Neural cell (in vitro differentiated cells): ENCODE data around the gene ALDH1A3. TPM values are rescaled to one million over a fixed set of nuclear protein-coding genes. Genes with fewer than 3 reads are reported as not detected.
"Not testable (repeated sequence)": the region's sequence is repeated elsewhere in the genome, so short reads cannot be mapped to it uniquely, and the experiment has no call there.

ENCODE experiments used
- H2AFZ ChIP-seq: fragments of 200-600, 300-800 bp; sonication (generic), shearing (Covaris generic); 2 replicates; pipeline ENCODE4 v1.6.0; 2014; ENCODE audit warnings: low read depth, mild to moderate bottlenecking, antibody characterized with exemption, low read length, moderate library complexity
- H3F3A ChIP-seq: fragments of 200-600 bp; shearing (Covaris generic); 2 replicates; pipeline ENCODE4 v1.6.1; 2016; ENCODE audit warnings: mild to moderate bottlenecking, moderate library complexity, mixed read lengths, antibody characterized with exemption, low read length; ENCODE audit not compliant: insufficient read depth, poor library complexity, severe bottlenecking
- H3K27ac ChIP-seq: fragments of 200-600, 300-800 bp; sonication (generic), shearing (Covaris generic); 2 replicates; pipeline ENCODE4 v1.5.1; 2014; ENCODE audit warnings: mild to moderate bottlenecking, low read length, moderate library complexity
- H3K27me3 ChIP-seq: fragments of 300-800, 200-600 bp; sonication (generic), shearing (Covaris generic); 2 replicates; pipeline ENCODE4 v1.6.0; 2014; ENCODE audit warnings: mild to moderate bottlenecking, low read depth, low read length, moderate library complexity; ENCODE audit not compliant: insufficient read depth
- H3K36me3 ChIP-seq: fragments of 300-800, 200-600 bp; sonication (generic), shearing (Covaris generic); 2 replicates; pipeline ENCODE4 v1.5.1; 2014; ENCODE audit warnings: mild to moderate bottlenecking, antibody characterized with exemption, low read length, moderate library complexity; ENCODE audit not compliant: insufficient read depth
- H3K4me2 ChIP-seq: fragments of 300-800, 200-600 bp; sonication (generic), shearing (Covaris generic); 2 replicates; pipeline ENCODE4 v1.6.0; 2014; ENCODE audit warnings: mild to moderate bottlenecking, low read length
- H3K4me3 ChIP-seq: fragments of 300-800, 200-600 bp; sonication (generic), shearing (Covaris generic); 2 replicates; pipeline ENCODE4 v1.5.1; 2014; ENCODE audit warnings: mild to moderate bottlenecking, low read length, moderate library complexity
- H3K79me2 ChIP-seq: fragments of 200-600 bp; shearing (Covaris generic); replicated peaks from 2 replicates; pipeline ENCODE4 v1.6.0; 2014; ENCODE audit warnings: mild to moderate bottlenecking, low read length, moderate library complexity; ENCODE audit not compliant: insufficient read depth
- H3K9ac ChIP-seq: fragments of 300-800, 200-600 bp; sonication (generic), shearing (Covaris generic); 2 replicates; pipeline ENCODE4 v1.6.1; 2016; ENCODE audit warnings: mild to moderate bottlenecking, low read length, mixed read lengths
- H3K9me2 ChIP-seq: fragments of 200-600 bp; shearing (Covaris generic); 2 replicates; pipeline ENCODE4 v1.6.1; 2016; ENCODE audit warnings: mild to moderate bottlenecking, low read length, mixed read lengths; ENCODE audit not compliant: insufficient read depth
- H3K9me3 ChIP-seq: fragments of 200-600, 300-800 bp; sonication (generic), shearing (Covaris generic); 2 replicates; pipeline ENCODE4 v1.6.1; 2016; ENCODE audit warnings: mild to moderate bottlenecking, mixed run types, low read length, moderate library complexity, mixed read lengths
- H4K20me1 ChIP-seq: fragments of 200-600 bp; shearing (Covaris generic); 2 replicates; pipeline ENCODE4 v1.6.1; 2016; ENCODE audit warnings: mild to moderate bottlenecking, mixed run types; ENCODE audit not compliant: insufficient read depth
- CTCF ChIP-seq: fragments of 450-650 bp; IDR thresholded peaks from 2 replicates; pipeline ENCODE4 v1.5.1; 2014; ENCODE audit warnings: antibody characterized with exemption, mild to moderate bottlenecking, moderate library complexity; ENCODE audit not compliant: poor library complexity, severe bottlenecking
- EP300 ChIP-seq: fragments of 450-650 bp; conservative IDR thresholded peaks from 2 replicates; pipeline ENCODE4 v1.6.1; 2014; ENCODE audit warnings: antibody characterized with exemption, mild to moderate bottlenecking, moderate library complexity; ENCODE audit not compliant: poor library complexity, severe bottlenecking
- EZH2 ChIP-seq: fragments of 200-600, 300-800 bp; shearing (Covaris generic), sonication (generic); IDR thresholded peaks from 2 replicates; pipeline ENCODE4 v1.6.1; 2014; ENCODE audit warnings: antibody characterized with exemption, low read length, borderline replicate concordance, mild to moderate bottlenecking; ENCODE audit not compliant: insufficient read depth, poor library complexity, severe bottlenecking
- MXI1 ChIP-seq: fragments of 450-650 bp; conservative IDR thresholded peaks from 2 replicates; pipeline ENCODE4 v1.6.1; 2014; ENCODE audit warnings: antibody characterized with exemption, mild to moderate bottlenecking; ENCODE audit not compliant: poor library complexity, severe bottlenecking
- POLR2AphosphoS5 ChIP-seq: IDR thresholded peaks from 2 replicates; pipeline ENCODE4 v1.6.1; 2012
- RAD21 ChIP-seq: fragments of 450-650 bp; conservative IDR thresholded peaks from 2 replicates; pipeline ENCODE4 v1.6.1; 2014; ENCODE audit warnings: antibody characterized with exemption, mild to moderate bottlenecking, moderate library complexity
- REST ChIP-seq: IDR thresholded peaks from 2 replicates; pipeline ENCODE4 v1.6.1; 2012; ENCODE audit warnings: borderline replicate concordance
- SMC3 ChIP-seq: fragments of 450-650 bp; conservative IDR thresholded peaks from 2 replicates; pipeline ENCODE4 v1.6.1; 2014; ENCODE audit warnings: antibody characterized with exemption, mild to moderate bottlenecking, moderate library complexity; ENCODE audit not compliant: poor library complexity
- TAF1 ChIP-seq: IDR thresholded peaks from 2 replicates; pipeline ENCODE4 v1.6.1; 2012; ENCODE audit warnings: low read depth
- polyA plus RNA-seq: library from polyadenylated mRNA; depleted of rRNA; stranded (reverse); fragments of >200 nt; gene quantifications from 2 replicates; pipeline ENCODE4 v1.2.3, GENCODE V29; 2014

Gene ALDH1A3
- polyA plus RNA-seq, 1 donor from 2014 or later = 0.06 TPM

GRCh38 chr15:100849021-100849854 is 30.4 kb upstream of the ALDH1A3 start:
- TF ChIP-seq EP300 (no peak), POLR2AphosphoS5 (no peak), CTCF (no peak), TAF1 (no peak), REST (no peak), RAD21 (no peak), EZH2 (no peak), SMC3 (no peak), MXI1 (no peak)
- Histone ChIP-seq H3K4me3 (no peak overlapping the region), H3K27me3 (no peaks in the 10 kb centered on the region), H3K27ac (no peak overlapping the region), H3K9me3 (no peaks in the 10 kb centered on the region), H2AFZ (no peak overlapping the region), H3K79me2 (no peaks in the 10 kb centered on the region), H3K9ac (no peak overlapping the region), H3K4me2 (no peak overlapping the region), H3F3A (no peaks in the 10 kb centered on the region), H3K9me2 (no peaks in the 10 kb centered on the region), H4K20me1 (no peaks in the 10 kb centered on the region), H3K36me3 (no peaks in the 10 kb centered on the region)

- no peaks in the 10 kb centered on the region for H3F3A ChIP-seq
- H3K9me3 ChIP-seq = no peaks in the 10 kb centered on the region
- H3K9ac ChIP-seq = no peak overlapping the region
- H3K27ac ChIP-seq = no peak overlapping the region
- TF ChIP-seq SMC3 (no peak), MXI1 (no peak), REST (no peak), EP300 (no peak), POLR2AphosphoS5 (no peak), CTCF (no peak), TAF1 (no peak), EZH2 (no peak), RAD21 (no peak)
- H4K20me1 ChIP-seq = no peaks in the 10 kb centered on the region
- no peaks in the 10 kb centered on the region for H3K27me3 ChIP-seq
- no peak overlapping the region for H3K4me3 ChIP-seq
- no peaks in the 10 kb centered on the region for H3K79me2 ChIP-seq
- no peak overlapping the region for H2AFZ ChIP-seq
- no peaks in the 10 kb centered on the region for H3K36me3 ChIP-seq
- no peaks in the 10 kb centered on the region for H3K9me2 ChIP-seq
- H3K4me2 ChIP-seq = no peak overlapping the region
Measured at GRCh38 chr15:100849855-100850218, 29.8 kb upstream of the ALDH1A3 start.

GRCh38 chr15:100851428-100852015 is 28.1 kb upstream of the ALDH1A3 start:
- not testable (repeated sequence) for H3K9me2 ChIP-seq, H2AFZ ChIP-seq, H3K9ac ChIP-seq, H4K20me1 ChIP-seq, H3K27ac ChIP-seq, H3F3A ChIP-seq, H3K9me3 ChIP-seq, H3K79me2 ChIP-seq, H3K36me3 ChIP-seq, H3K4me3 ChIP-seq, H3K27me3 ChIP-seq, H3K4me2 ChIP-seq
